Stimulated activated naive CD8-positive, alpha-beta T cell treated with anti-CD3 and anti-CD28 coated beads, Interleukin-15, Interleukin-2, amounts not matched to agents 100 ng/mL and 50 ng/mL, for 24 hours (primary cell): ENCODE data around the gene FBXO9.
"Not testable (repeated sequence)": the region's sequence is repeated elsewhere in the genome, so short reads cannot be mapped to it uniquely, and the experiment has no call there.

ENCODE experiments used
- H3K27ac Mint-ChIP-seq: one replicate; pipeline ENCODE4 v1.8.0; 2021; ENCODE audit warnings: mild to moderate bottlenecking, mixed read lengths
- H3K27me3 Mint-ChIP-seq: one replicate; pipeline ENCODE4 v1.8.0; 2021; ENCODE audit warnings: mixed read lengths
- H3K36me3 Mint-ChIP-seq: one replicate; pipeline ENCODE4 v1.8.0; 2021; ENCODE audit warnings: low read depth, mixed read lengths
- H3K4me1 Mint-ChIP-seq: one replicate; pipeline ENCODE4 v1.8.0; 2021; ENCODE audit warnings: low read depth, mixed read lengths
- H3K4me3 Mint-ChIP-seq: one replicate; pipeline ENCODE4 v1.8.0; 2021; ENCODE audit warnings: mild to moderate bottlenecking, mixed read lengths
- H3K9me3 Mint-ChIP-seq: one replicate; pipeline ENCODE4 v1.8.0; 2021; ENCODE audit warnings: mixed read lengths

FBXO9 gene

DNA sequence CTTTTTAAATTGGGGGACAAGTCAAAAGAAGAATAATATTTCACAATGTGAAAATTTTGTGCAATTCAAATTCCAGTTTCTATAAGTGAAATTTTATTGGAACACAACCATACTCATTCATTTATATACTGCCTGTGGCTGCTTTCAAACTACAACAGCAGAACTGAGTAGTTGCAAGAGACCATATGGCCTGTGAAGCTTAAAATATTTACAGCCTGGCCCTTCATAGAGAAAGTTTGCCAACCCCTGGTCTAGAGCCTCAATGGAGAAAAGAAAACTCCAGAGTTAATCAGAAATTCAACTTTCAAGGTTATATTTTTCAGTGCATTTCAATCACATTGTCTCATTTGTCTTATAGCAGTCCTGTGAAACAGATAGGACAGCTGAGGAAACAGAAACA lies 26.6 kb upstream of the FBXO9 start:
- H3K4me1 Mint-ChIP-seq: no peaks in the 10 kb centered on the region
- no peak overlapping the region for H3K4me3 Mint-ChIP-seq
- peaks cover 43% of the 10 kb centered on the region for H3K36me3 Mint-ChIP-seq

GRCh38 chr6:53041356-53041755 lies 23.8 kb upstream of the FBXO9 start:
- H3K4me3 Mint-ChIP-seq: no peak overlapping the region
- peaks cover 41% of the 10 kb centered on the region for H3K36me3 Mint-ChIP-seq
- no peaks in the 10 kb centered on the region for H3K27me3 Mint-ChIP-seq
- H3K27ac Mint-ChIP-seq: no peak overlapping the region
- H3K4me1 Mint-ChIP-seq: no peaks in the 10 kb centered on the region
- H3K9me3 Mint-ChIP-seq: no peaks in the 10 kb centered on the region

More for the DNA sequence above, 26.6 kb upstream of the FBXO9 start:
- no peak overlapping the region for H3K27ac Mint-ChIP-seq
- H3K27me3 Mint-ChIP-seq: no peaks in the 10 kb centered on the region
- H3K9me3 Mint-ChIP-seq: no peaks in the 10 kb centered on the region

DNA sequence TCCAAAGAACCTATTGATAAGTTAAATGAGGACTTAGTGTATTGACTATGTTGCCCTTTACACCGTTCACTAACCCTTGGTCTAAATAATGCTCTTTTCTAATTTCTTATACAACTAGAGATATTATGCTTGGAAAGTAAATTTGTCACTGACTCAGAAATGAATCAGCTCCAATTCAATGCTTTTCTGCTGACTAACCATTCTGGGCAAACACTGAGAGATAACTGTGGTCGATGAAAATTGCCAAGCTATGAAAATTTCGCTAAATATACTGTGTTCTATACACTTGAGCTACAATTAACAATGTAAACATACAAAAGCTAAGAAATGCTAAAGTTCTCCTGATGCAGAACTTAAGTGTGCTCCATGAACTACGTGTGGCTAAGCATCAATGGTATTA lies 23.1 kb upstream of the FBXO9 start:
- Mint-ChIP-seq H3K4me1 (peaks cover 5% of the 10 kb centered on the region), H3K27me3 (no peaks in the 10 kb centered on the region), H3K27ac (no peak overlapping the region), H3K4me3 (no peak overlapping the region), H3K9me3 (no peaks in the 10 kb centered on the region), H3K36me3 (peaks cover 37% of the 10 kb centered on the region)

DNA sequence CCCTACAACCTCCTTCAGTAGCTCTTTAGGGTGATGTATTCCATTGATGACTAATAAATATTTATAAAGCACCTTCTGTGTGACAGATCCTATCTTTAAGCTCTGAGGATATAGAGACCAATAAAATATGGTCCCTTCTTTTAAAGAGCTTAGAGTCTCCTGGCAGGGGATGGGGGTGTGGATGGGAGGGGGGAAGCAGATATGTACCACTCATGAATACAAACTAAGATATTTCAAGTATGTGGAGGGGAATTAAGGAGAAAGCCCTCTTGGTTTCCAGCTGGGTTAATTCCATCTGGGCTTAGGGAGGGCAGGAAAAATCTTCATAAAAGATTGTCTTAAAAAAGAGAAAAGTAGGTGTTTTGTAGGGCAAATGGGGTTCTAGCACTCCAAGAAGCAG lies 21.6 kb upstream of the FBXO9 start:
- peaks cover 34% of the 10 kb centered on the region for H3K36me3 Mint-ChIP-seq

GRCh38 chr6:53044071-53044470 lies 21.1 kb upstream of the FBXO9 start:
- no peak overlapping the region for H3K4me3 Mint-ChIP-seq
- H3K36me3 Mint-ChIP-seq: peaks cover 30% of the 10 kb centered on the region
- no peaks in the 10 kb centered on the region for H3K27me3 Mint-ChIP-seq
- no peaks in the 10 kb centered on the region for H3K9me3 Mint-ChIP-seq
- H3K4me1 Mint-ChIP-seq: peaks cover 21% of the 10 kb centered on the region
- H3K27ac Mint-ChIP-seq: no peak overlapping the region

More for the DNA sequence above, 21.6 kb upstream of the FBXO9 start:
- Mint-ChIP-seq H3K27ac (no peak overlapping the region), H3K27me3 (no peaks in the 10 kb centered on the region), H3K4me3 (no peak overlapping the region), H3K4me1 (peaks cover 16% of the 10 kb centered on the region), H3K9me3 (no peaks in the 10 kb centered on the region)

- Mint-ChIP-seq H3K36me3 (peaks cover 25% of the 10 kb centered on the region), H3K27me3 (no peaks in the 10 kb centered on the region), H3K9me3 (peaks cover 3% of the 10 kb centered on the region), H3K27ac (no peak overlapping the region), H3K4me1 (peaks cover 26% of the 10 kb centered on the region), H3K4me3 (no peak overlapping the region)
Observed at GRCh38 chr6:53044572-53044971, 20.6 kb upstream of the FBXO9 start.

DNA sequence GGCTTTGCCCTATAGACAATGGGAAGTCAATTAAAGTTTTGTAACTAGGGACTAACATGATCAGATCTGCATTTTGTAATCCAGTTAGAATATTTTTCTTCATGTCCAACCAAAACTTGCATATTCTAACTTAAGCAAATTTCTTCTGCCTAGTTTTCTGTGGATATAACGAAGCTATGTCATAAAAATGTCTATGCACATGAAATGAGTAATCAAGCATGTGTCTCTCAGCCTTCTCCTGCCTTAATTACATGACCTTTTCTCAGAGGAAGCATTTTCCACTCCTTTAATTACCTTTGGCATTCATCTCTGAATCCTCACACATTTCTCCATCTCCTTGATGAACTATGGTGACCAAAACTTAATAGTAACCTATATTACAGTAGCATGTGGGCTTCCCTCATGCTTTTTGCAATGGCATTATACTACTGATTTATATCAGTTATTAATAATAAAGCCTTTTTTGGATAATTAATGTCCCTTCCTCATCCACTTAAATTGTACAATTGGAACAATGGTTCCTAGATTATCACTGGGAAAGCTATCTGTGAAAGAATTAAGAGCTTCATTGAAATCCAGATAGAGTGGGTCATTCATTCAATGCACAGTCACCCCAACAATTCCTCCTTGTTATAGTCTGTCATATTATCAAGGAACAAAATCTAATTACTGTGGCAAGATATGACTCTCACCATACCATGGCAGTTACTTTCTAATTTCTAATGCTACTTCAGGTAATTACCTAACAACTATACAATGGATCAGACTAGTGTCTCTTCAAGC lies 19.1 kb upstream of the FBXO9 start:
- no peak overlapping the region for H3K27ac Mint-ChIP-seq
- H3K36me3 Mint-ChIP-seq: peaks cover 10% of the 10 kb centered on the region
- peaks cover 3% of the 10 kb centered on the region for H3K9me3 Mint-ChIP-seq
- H3K4me3 Mint-ChIP-seq: no peak overlapping the region
- peaks cover 27% of the 10 kb centered on the region for H3K4me1 Mint-ChIP-seq
- no peaks in the 10 kb centered on the region for H3K27me3 Mint-ChIP-seq

DNA sequence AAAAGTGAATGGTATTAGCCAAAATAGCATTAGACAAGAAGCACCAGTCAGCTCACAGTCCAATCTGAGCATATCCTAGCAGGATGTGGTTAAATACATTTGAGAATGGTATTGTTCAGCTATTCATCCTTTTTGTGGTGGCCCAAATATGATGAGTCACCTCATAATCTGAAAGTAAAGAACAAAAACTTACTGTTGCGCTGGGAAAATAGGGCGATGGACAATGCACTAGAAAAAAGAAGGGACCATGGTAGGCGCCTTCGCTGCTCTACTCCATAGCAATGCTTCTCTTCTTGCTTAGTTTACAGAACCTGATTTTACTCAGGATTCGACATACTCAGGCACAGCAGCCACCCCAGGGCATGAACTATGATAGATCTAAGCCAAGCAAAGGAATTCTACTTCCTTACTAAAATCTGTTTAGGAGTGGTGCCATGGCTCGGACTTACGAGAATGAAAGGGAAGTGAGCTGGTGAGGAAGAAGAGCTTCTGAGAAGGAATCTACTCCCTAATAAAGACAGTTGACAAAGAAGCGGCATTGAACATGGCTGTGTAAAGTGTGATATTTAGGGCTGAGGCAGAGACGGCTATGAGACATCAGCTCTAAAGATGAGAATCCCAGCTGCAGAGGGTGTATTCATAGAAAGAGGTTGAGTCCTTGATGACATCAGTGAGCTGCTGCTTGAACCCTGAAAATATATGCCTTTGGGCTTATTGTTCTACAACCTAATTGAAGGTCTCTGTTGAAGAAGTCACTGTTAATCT lies 16.6 kb upstream of the FBXO9 start:
- Mint-ChIP-seq H3K27me3 (no peaks in the 10 kb centered on the region), H3K4me3 (peak overlapping the region; percentile 45), H3K27ac (peak overlapping the region; percentile 48), H3K4me1 (peaks cover 27% of the 10 kb centered on the region), H3K36me3 (peaks cover 18% of the 10 kb centered on the region), H3K9me3 (peaks cover 3% of the 10 kb centered on the region)

GRCh38 chr6:53049415-53049814 lies 15.8 kb upstream of the FBXO9 start:
- no peak overlapping the region for H3K4me3 Mint-ChIP-seq
- peaks cover 27% of the 10 kb centered on the region for H3K4me1 Mint-ChIP-seq
- peaks cover 3% of the 10 kb centered on the region for H3K9me3 Mint-ChIP-seq
- no peaks in the 10 kb centered on the region for H3K27me3 Mint-ChIP-seq
- H3K27ac Mint-ChIP-seq: no peak overlapping the region
- peaks cover 16% of the 10 kb centered on the region for H3K36me3 Mint-ChIP-seq

DNA sequence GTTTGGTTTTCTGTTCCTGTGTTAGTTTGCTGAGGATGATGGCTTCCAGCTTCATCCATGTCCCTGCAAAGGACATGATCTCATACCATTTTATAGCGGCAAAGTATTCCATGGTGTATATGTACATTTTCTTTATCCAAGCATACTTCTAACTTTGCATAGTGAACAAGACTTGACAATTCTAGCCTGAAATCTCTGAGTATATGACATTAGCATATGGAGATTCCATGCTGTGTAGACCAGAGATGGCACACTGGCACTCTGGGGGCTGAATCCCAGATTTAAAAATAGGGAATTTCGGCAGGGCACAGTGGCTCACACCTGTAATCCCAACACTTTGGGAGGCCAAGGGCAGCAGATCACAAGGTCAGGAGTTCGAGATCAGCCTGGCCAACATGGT lies 13.1 kb upstream of the FBXO9 start:
- not testable (repeated sequence) for H3K27ac Mint-ChIP-seq

DNA sequence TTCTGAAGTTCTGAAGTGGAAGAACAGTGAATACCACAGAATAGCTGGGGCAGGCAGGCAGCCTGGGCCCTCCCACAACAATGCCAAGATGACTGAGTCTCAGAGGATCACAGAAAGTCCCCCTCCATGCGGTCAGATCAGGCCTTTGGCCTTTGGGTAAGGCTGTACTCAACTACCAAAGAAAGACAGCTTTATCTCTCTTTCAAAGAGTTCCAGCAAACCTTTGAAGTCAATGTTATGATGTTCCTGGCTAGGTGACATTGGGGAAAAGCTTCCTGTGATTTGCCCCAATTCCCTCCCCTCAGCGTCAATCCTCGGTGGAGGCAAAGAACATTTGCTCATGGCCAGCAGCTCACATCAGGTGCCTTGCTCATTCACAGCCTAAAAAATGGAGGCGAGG lies 10.7 kb upstream of the FBXO9 start:
- Mint-ChIP-seq H3K4me1 (peaks cover 19% of the 10 kb centered on the region), H3K27ac (no peak overlapping the region), H3K9me3 (no peaks in the 10 kb centered on the region), H3K36me3 (peaks cover 9% of the 10 kb centered on the region), H3K4me3 (no peak overlapping the region), H3K27me3 (no peaks in the 10 kb centered on the region)

More for the DNA sequence above, 13.1 kb upstream of the FBXO9 start:
- H3K9me3 Mint-ChIP-seq, H3K36me3 Mint-ChIP-seq, H3K4me3 Mint-ChIP-seq, H3K27me3 Mint-ChIP-seq: not testable (repeated sequence)
- peaks cover 22% of the 10 kb centered on the region for H3K4me1 Mint-ChIP-seq

- no peaks in the 10 kb centered on the region for H3K27me3 Mint-ChIP-seq
- H3K9me3 Mint-ChIP-seq: no peaks in the 10 kb centered on the region
- no peak overlapping the region for H3K4me3 Mint-ChIP-seq
- peaks cover 31% of the 10 kb centered on the region for H3K4me1 Mint-ChIP-seq
- H3K27ac Mint-ChIP-seq: no peak overlapping the region
- peaks cover 9% of the 10 kb centered on the region for H3K36me3 Mint-ChIP-seq
Observed at GRCh38 chr6:53055873-53056272, 9.3 kb upstream of the FBXO9 start.

GRCh38 chr6:53056273-53056672 lies 8.9 kb upstream of the FBXO9 start:
- Mint-ChIP-seq H3K27me3 (no peaks in the 10 kb centered on the region), H3K4me3 (no peak overlapping the region), H3K9me3 (no peaks in the 10 kb centered on the region), H3K4me1 (peaks cover 32% of the 10 kb centered on the region), H3K36me3 (peaks cover 9% of the 10 kb centered on the region), H3K27ac (no peak overlapping the region)

- Mint-ChIP-seq H3K4me1 (peaks cover 41% of the 10 kb centered on the region), H3K36me3 (no peaks in the 10 kb centered on the region), H3K9me3 (no peaks in the 10 kb centered on the region), H3K4me3 (no peak overlapping the region), H3K27me3 (no peaks in the 10 kb centered on the region), H3K27ac (peak overlapping the region; percentile 3)
Observed at GRCh38 chr6:53058388-53059195, 6.6 kb upstream of the FBXO9 start.
